ENCODE measurements around the gene PACS1. TPM values are rescaled to one million over a fixed set of nuclear protein-coding genes. Genes with fewer than 3 reads are reported as not detected.

Gene PACS1
- total RNA-seq, 1 experiment from 2014 or later, result 47.9 TPM

DNA sequence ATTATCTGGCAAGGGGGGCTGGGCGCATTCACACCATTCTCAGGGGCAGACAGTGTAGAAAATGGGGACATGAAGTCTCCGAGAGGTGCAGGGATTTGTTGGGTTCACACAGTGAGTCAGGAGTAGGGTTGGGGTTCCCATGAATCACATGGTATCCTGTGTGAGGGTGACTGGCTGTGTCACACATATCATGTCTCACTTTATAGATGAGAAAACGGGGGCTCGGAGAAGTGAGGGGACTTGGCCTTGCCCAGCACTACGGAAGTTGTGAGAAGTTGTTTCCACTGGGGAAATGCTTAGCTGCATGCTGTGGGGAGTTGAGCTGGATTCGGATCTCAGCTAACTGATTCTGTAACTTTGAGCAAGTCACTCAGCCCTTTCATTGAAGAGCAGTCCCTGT is 25.3 kb upstream of the PACS1 start:
- CTCF ChIA-PET, result interaction anchor here (0.6 to 2.0 kb wide), 12 partner anchors 9 to 365 kb away, joined by 3 to 16 read pairs (median 4); partner anchors contain the start of genes CST6 and PACS1
- no TSS peak for BruUV-seq (replicated peaks)
- intact Hi-C loops (cut with micrococcal nuclease; ENCODE audit: unreplicated experiment), result no loop called here
- Mint-ChIP-seq H3K4me1 (ENCODE audit: low read depth, unreplicated experiment) (peaks cover 17% of the 10 kb centered on the region), H3K4me3 (ENCODE audit: low read depth, unreplicated experiment) (peak overlapping the region; percentile 46), H3K36me3 (ENCODE audit: insufficient read depth, unreplicated experiment) (peaks cover 5% of the 10 kb centered on the region), H3K27ac (ENCODE audit: unreplicated experiment) (peak overlapping the region; percentile 20), H3K9me3 (ENCODE audit: low read depth, unreplicated experiment) (no peaks in the 10 kb centered on the region), H3K27me3 (ENCODE audit: unreplicated experiment) (peaks cover 42% of the 10 kb centered on the region)
- no peak for DNase-seq
- TF ChIP-seq, protein P1, sequence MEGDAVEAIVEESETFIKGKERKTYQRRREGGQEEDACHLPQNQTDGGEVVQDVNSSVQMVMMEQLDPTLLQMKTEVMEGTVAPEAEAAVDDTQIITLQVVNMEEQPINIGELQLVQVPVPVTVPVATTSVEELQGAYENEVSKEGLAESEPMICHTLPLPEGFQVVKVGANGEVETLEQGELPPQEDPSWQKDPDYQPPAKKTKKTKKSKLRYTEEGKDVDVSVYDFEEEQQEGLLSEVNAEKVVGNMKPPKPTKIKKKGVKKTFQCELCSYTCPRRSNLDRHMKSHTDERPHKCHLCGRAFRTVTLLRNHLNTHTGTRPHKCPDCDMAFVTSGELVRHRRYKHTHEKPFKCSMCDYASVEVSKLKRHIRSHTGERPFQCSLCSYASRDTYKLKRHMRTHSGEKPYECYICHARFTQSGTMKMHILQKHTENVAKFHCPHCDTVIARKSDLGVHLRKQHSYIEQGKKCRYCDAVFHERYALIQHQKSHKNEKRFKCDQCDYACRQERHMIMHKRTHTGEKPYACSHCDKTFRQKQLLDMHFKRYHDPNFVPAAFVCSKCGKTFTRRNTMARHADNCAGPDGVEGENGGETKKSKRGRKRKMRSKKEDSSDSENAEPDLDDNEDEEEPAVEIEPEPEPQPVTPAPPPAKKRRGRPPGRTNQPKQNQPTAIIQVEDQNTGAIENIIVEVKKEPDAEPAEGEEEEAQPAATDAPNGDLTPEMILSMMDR (IDR thresholded peaks at IDR 0.05; ENCODE audit: unreplicated experiment), result no peak

DNA sequence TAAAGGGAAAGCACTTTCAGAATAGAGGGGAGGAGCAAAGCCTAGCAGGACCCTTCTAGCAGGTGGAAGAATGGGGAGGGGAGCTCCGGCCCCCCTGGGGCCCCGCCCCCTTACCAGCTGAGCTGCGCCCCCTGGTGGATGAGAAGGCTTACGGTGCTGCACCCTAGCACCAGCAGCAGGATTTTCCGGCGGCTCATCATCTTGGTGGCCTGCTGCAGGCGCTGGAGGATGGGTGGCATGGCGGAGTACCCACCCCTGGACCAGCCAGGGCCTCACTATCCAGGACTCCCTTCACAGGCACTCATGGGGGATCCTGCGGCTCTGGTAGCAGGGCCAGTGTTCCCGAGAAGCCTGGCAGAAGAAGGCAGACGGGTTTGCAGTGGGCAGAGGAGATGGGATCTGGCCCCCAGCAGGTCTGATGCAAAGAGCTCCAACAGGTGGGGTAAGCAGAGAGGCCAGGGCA is 24.9 kb upstream of the PACS1 start:
- peaks cover 5% of the 10 kb centered on the region for H3K36me3 Mint-ChIP-seq (ENCODE audit: insufficient read depth, unreplicated experiment)

DNA sequence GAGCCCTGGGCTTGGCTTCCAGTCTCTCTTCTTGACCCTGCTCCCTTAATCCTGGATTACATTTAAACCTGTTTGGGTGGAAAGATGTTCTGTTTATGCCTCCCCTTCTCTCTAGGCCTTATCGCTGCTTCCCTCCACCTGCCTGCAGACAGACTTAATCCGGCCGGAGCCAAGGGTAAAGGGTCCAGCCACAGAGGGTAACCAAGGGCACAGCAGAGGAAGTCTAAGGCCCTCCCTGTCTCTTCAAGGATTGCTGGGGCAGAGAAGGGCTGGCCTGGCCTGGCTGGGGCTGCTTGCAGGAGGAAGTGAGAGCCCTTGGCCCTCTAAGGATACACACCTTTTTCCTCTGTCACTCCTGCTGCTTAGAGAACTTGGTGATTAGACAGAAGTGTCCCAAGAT is 23.2 kb upstream of the PACS1 start:
- no peak for DNase-seq
- intact Hi-C loops (cut with micrococcal nuclease; ENCODE audit: unreplicated experiment), result no loop called here
- H3K9me3 Mint-ChIP-seq (ENCODE audit: low read depth, unreplicated experiment), result no peaks in the 10 kb centered on the region
- no peak overlapping the region for H3K27ac Mint-ChIP-seq (ENCODE audit: unreplicated experiment)
- H3K4me3 Mint-ChIP-seq (ENCODE audit: low read depth, unreplicated experiment), result no peak overlapping the region
- H3K27me3 Mint-ChIP-seq (ENCODE audit: unreplicated experiment), result peaks cover 33% of the 10 kb centered on the region
- peaks cover 16% of the 10 kb centered on the region for H3K36me3 Mint-ChIP-seq (ENCODE audit: insufficient read depth, unreplicated experiment)
- BruUV-seq (replicated peaks), result no TSS peak
- CTCF ChIA-PET, result no interaction called here
- TF ChIP-seq, protein P1 (IDR thresholded peaks at IDR 0.05; ENCODE audit: unreplicated experiment), result no peak
- peaks cover 30% of the 10 kb centered on the region for H3K4me1 Mint-ChIP-seq (ENCODE audit: low read depth, unreplicated experiment)

More for the DNA sequence above, 24.9 kb upstream of the PACS1 start:
- no TSS peak for BruUV-seq (replicated peaks)
- TF ChIP-seq, protein P1 (IDR thresholded peaks at IDR 0.05; ENCODE audit: unreplicated experiment), result peak; percentile 89
- Mint-ChIP-seq H3K4me1 (ENCODE audit: low read depth, unreplicated experiment) (peaks cover 17% of the 10 kb centered on the region), H3K27me3 (ENCODE audit: unreplicated experiment) (peaks cover 42% of the 10 kb centered on the region), H3K4me3 (ENCODE audit: low read depth, unreplicated experiment) (peak overlapping the region; percentile 46), H3K27ac (ENCODE audit: unreplicated experiment) (no peak overlapping the region), H3K9me3 (ENCODE audit: low read depth, unreplicated experiment) (no peaks in the 10 kb centered on the region)
- CTCF ChIA-PET, result interaction anchor here (0.6 to 2.0 kb wide), 13 partner anchors 9 to 365 kb away, joined by 3 to 16 read pairs (median 4); partner anchors contain the start of genes CST6 and PACS1
- peak; percentile 87 for DNase-seq
- intact Hi-C loops (cut with micrococcal nuclease; ENCODE audit: unreplicated experiment), result no loop called here

DNA sequence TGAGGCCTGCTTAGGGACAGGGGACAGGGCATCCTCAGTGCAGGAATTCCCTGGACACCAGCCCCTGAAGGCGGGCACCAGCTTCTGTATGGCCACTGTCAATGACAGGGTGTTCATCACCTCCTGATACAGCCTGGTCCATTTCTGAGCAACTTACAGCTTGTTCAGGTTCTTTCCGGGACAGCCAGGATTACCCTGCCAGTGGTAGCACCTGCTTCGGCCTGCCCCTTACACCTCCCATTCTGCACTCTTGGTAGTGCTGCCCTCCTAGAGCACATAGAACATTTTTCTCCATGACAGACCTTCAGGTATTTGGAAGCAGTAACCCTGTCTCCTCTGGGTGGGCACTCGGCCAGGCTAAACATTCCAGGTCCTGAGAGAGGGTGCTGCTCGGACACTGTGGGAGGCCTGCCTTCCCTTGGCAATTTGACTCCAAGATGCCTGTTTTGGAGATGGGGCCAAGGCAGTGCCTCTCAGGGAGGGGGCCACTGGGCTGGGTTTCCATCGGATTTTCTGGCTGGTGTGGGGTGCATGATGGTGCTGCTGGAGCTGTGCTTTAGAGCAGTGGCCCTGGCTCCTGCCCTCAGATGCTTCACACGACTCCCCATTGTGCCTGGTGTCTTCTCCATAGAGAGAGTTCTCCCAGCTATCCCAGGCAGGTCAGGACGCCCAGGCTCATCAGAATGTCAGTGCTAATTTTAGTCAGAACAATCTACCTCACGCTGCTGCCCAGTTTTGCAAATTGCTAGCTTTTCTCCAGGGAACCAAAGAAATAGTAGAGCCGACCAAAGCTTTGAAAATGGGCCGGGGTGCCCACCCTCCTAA is 22.3 kb upstream of the PACS1 start:
- no TSS peak for BruUV-seq (replicated peaks)
- no peak for DNase-seq
- CTCF ChIA-PET, result no interaction called here
- Mint-ChIP-seq H3K9me3 (ENCODE audit: low read depth, unreplicated experiment) (no peaks in the 10 kb centered on the region), H3K4me1 (ENCODE audit: low read depth, unreplicated experiment) (peaks cover 30% of the 10 kb centered on the region), H3K27ac (ENCODE audit: unreplicated experiment) (no peak overlapping the region), H3K4me3 (ENCODE audit: low read depth, unreplicated experiment) (no peak overlapping the region), H3K27me3 (ENCODE audit: unreplicated experiment) (peaks cover 33% of the 10 kb centered on the region), H3K36me3 (ENCODE audit: insufficient read depth, unreplicated experiment) (peaks cover 25% of the 10 kb centered on the region)
- TF ChIP-seq, protein P1 (IDR thresholded peaks at IDR 0.05; ENCODE audit: unreplicated experiment), result no peak
- intact Hi-C loops (cut with micrococcal nuclease; ENCODE audit: unreplicated experiment), result no loop called here
